GM18498 (cell line): ENCODE measurements around the gene STK38.
"Not testable (repeated sequence)": the region's sequence is repeated elsewhere in the genome, so short reads cannot be mapped to it uniquely, and the experiment has no call there.

Experiments
- ATAC-seq: cut with Tn5 transposase; IDR thresholded peaks from one replicate; pipeline ENCODE4 v1.9.1; 2021; ENCODE audit warnings: mild to moderate bottlenecking, moderate library complexity; ENCODE audit not compliant: unreplicated experiment

Gene STK38

GRCh38 chr6:36491378-36491965 is 55.8 kb downstream of the STK38 start:
- ATAC-seq = no peak

- no peak for ATAC-seq
These were observed 57.9 kb downstream of the STK38 start for GRCh38 chr6:36489426-36489825.

- ATAC-seq = no peak
These were observed 59.1 kb downstream of the STK38 start for GRCh38 chr6:36488221-36488620.

GRCh38 chr6:36487698-36488097 is 59.6 kb downstream of the STK38 start:
- ATAC-seq = no peak

GRCh38 chr6:36484736-36485135 is 62.5 kb downstream of the STK38 start:
- ATAC-seq = no peak

GRCh38 chr6:36483326-36483725 is 64.0 kb downstream of the STK38 start:
- ATAC-seq = not testable (repeated sequence)

- ATAC-seq = no peak
These were observed 68.0 kb downstream of the STK38 start for GRCh38 chr6:36479256-36479655.

- ATAC-seq = no peak
These were observed 69.2 kb downstream of the STK38 start for GRCh38 chr6:36478051-36478526.

- ATAC-seq = no peak
These were observed 77.3 kb downstream of the STK38 start for GRCh38 chr6:36469946-36470345.

GRCh38 chr6:36469148-36469661 is 78.1 kb downstream of the STK38 start:
- ATAC-seq = no peak

GRCh38 chr6:36467625-36468024 is 79.7 kb downstream of the STK38 start:
- no peak for ATAC-seq

- no peak for ATAC-seq
These were observed 83.0 kb downstream of the STK38 start for GRCh38 chr6:36464233-36464632.

GRCh38 chr6:36463676-36464075 is 83.6 kb downstream of the STK38 start:
- ATAC-seq = no peak

- no peak for ATAC-seq
These were observed 85.6 kb downstream of the STK38 start for GRCh38 chr6:36461646-36462045.

GRCh38 chr6:36460916-36461315 is 86.4 kb downstream of the STK38 start:
- ATAC-seq = no peak

- ATAC-seq = no peak
These were observed 87.8 kb downstream of the STK38 start for GRCh38 chr6:36459501-36459900.

- ATAC-seq = no peak
These were observed 91.7 kb downstream of the STK38 start for GRCh38 chr6:36455486-36456027.

- not testable (repeated sequence) for ATAC-seq
These were observed 94.4 kb downstream of the STK38 start for GRCh38 chr6:36452897-36453296.

GRCh38 chr6:36449173-36449572 is 98.1 kb downstream of the STK38 start:
- not testable (repeated sequence) for ATAC-seq

GRCh38 chr6:36445621-36446020 is 101.7 kb downstream of the STK38 start:
- ATAC-seq = no peak

- ATAC-seq = no peak
These were observed 102.8 kb downstream of the STK38 start for GRCh38 chr6:36444470-36444869.
